HepG2 (cell line): ENCODE measurements around the gene GRK6. TPM values are rescaled to one million over a fixed set of nuclear protein-coding genes. Genes with fewer than 3 reads are reported as not detected.
A peak's percentile ranks its signal among the peaks of the same experiment; 100 is the strongest.

Experiments used
- AGO1 ChIP-seq: fragments of 200-400 bp; formaldehyde crosslinking; IDR thresholded peaks from 2 replicates; pipeline ENCODE4 v1.6.1; 2017; ENCODE audit warnings: mild to moderate bottlenecking, low read depth, low read length, moderate library complexity; ENCODE audit not compliant: poor library complexity, severe bottlenecking
- CENPX ChIP-seq: sonication (generic); formaldehyde crosslinking; IDR thresholded peaks from 2 replicates; pipeline ENCODE4 v1.9.0; 2021; ENCODE audit warnings: mild to moderate bottlenecking, missing genetic modification reagents, moderate library complexity
- GATAD1 ChIP-seq: IDR thresholded peaks from 2 replicates; pipeline ENCODE4 v1.6.1; 2016; ENCODE audit warnings: missing genetic modification reagents, missing compliant biosample characterization
- HOXA3 ChIP-seq: sonication (generic); formaldehyde crosslinking; IDR thresholded peaks from 2 replicates; pipeline ENCODE4 v1.5.0; 2020; ENCODE audit warnings: missing genetic modification reagents
- TBL1XR1 ChIP-seq: fragments of 150-350 bp; IDR thresholded peaks from 2 replicates; pipeline ENCODE4 v1.6.1; 2014; ENCODE audit warnings: borderline replicate concordance, low read length; ENCODE audit not compliant: partially characterized antibody
- ZNF10 ChIP-seq: sonication (generic); formaldehyde crosslinking; IDR thresholded peaks from 2 replicates; pipeline ENCODE4 v1.4.0; 2020; ENCODE audit warnings: mild to moderate bottlenecking, low read depth, missing genetic modification reagents, borderline replicate concordance
- ZNF550 ChIP-seq: sonication (generic); formaldehyde crosslinking; IDR thresholded peaks from 2 replicates; pipeline ENCODE4 v1.4.0; 2020; ENCODE audit warnings: mild to moderate bottlenecking, missing genetic modification reagents, borderline replicate concordance
- polyA plus RNA-seq, 8 experiments: library from polyadenylated mRNA; depleted of rRNA in 3 of 8; stranded (reverse) in 7 of 8; unstranded in 1 of 8; fragments of >200 nt; fragmentation: Illumina TruSeq in 4 of 8; extraction: Trizol in 4 of 8; gene quantifications; 2 replicates each; pipeline versions ENCODE4 v1.2.1 to v1.2.3, GENCODE V29; 2011 to 2016; ENCODE audit warnings: low read depth in 4 of 8, missing spikeins in 1 of 8, mixed read lengths in 1 of 8; ENCODE audit not compliant: insufficient read depth in 1 of 8
- total RNA-seq, 5 experiments: library from RNA; depleted of rRNA; stranded (reverse); fragments of >200 nt; fragmentation: Illumina TruSeq; extraction: Trizol; gene quantifications; 2 replicates each; pipeline ENCODE4 v1.2.3, GENCODE V29; 2016; ENCODE audit warnings: low read depth in 1 of 5
- TF ChIP-seq, protein P1 (sequence below), 2 experiments: sonication (generic) in 1 of 2; formaldehyde crosslinking in 1 of 2; IDR thresholded peaks; 2 replicates each; pipeline versions ENCODE4 v1.6.1 to v1.9.0; 2014 to 2022; ENCODE audit warnings: antibody characterized with exemption in 1 of 2, borderline replicate concordance in 1 of 2, inconsistent platforms in 1 of 2, low read depth in 1 of 2, missing genetic modification reagents in 1 of 2
- TF ChIP-seq, protein P2 (sequence below): sonication (generic); formaldehyde crosslinking; IDR thresholded peaks from 2 replicates; pipeline ENCODE4 v1.4.0; 2020; ENCODE audit warnings: missing genetic modification reagents
- TF ChIP-seq, protein P3 (sequence below): fragments of 450-650 bp; IDR thresholded peaks from 2 replicates; pipeline ENCODE4 v1.6.1; 2017; ENCODE audit warnings: mild to moderate bottlenecking
- TF ChIP-seq, protein P4 (sequence below): sonication (generic); formaldehyde crosslinking; IDR thresholded peaks from 2 replicates; pipeline ENCODE4 v1.4.0; 2020; ENCODE audit warnings: mild to moderate bottlenecking, missing genetic modification reagents

Gene GRK6
- total and polyA plus RNA-seq, 2 of the 13 experiments (the other 11 are each of a cell fraction or from before 2014, with no cell fraction given), result 13.2 to 19.9 TPM

DNA sequence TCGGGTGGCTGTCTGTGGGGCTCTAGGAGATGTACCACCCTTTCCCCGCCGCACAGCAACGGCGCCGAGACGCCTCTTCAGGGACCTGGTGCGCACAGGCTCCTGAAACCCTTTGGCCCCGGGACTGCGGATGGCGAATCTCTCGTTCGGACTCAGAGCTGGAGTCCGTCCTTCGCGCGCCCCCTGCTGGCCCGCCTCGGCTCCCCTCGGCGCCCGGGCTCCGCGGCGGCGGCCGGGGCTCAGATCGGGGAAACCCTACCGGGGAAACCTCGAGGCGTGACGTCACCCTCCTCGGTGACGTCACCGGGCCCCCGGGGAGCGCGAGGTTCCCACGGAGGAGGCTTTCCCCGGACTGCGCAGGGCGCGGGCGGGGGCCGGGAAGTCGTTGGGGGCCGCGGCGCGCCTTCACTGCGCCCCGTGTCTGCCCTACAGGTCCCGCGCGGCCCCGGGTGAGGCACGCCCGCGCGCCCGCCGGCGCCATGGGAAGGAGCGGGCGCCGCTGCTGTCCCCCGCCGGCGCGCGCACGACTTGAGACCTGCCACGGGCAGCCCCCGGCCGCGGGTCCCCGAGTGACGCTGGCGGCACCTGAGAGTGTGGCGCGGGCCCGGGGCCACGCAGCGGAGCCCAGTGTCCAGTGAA lies 28.0 kb downstream of the GRK6 start (continued):
- TF ChIP-seq, protein P1, sequence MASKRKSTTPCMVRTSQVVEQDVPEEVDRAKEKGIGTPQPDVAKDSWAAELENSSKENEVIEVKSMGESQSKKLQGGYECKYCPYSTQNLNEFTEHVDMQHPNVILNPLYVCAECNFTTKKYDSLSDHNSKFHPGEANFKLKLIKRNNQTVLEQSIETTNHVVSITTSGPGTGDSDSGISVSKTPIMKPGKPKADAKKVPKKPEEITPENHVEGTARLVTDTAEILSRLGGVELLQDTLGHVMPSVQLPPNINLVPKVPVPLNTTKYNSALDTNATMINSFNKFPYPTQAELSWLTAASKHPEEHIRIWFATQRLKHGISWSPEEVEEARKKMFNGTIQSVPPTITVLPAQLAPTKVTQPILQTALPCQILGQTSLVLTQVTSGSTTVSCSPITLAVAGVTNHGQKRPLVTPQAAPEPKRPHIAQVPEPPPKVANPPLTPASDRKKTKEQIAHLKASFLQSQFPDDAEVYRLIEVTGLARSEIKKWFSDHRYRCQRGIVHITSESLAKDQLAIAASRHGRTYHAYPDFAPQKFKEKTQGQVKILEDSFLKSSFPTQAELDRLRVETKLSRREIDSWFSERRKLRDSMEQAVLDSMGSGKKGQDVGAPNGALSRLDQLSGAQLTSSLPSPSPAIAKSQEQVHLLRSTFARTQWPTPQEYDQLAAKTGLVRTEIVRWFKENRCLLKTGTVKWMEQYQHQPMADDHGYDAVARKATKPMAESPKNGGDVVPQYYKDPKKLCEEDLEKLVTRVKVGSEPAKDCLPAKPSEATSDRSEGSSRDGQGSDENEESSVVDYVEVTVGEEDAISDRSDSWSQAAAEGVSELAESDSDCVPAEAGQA (IDR thresholded peaks at IDR 0.05; ENCODE audit: low read depth), result peak; percentile 79
- TF ChIP-seq, protein P1 (CRISPR knock-in tag; IDR thresholded peaks at IDR 0.05; ENCODE audit: borderline replicate concordance), result no peak
- no peak for TF ChIP-seq ZNF10 (CRISPR knock-in tag)
- TF ChIP-seq CENPX, result no peak
- 0 out of 2 replicates have a peak, but pooled peaks have one; percentile 17 for TF ChIP-seq GATAD1 (CRISPR knock-in tag)
- TF ChIP-seq AGO1, result peak; percentile 84
- TF ChIP-seq, protein P2, sequence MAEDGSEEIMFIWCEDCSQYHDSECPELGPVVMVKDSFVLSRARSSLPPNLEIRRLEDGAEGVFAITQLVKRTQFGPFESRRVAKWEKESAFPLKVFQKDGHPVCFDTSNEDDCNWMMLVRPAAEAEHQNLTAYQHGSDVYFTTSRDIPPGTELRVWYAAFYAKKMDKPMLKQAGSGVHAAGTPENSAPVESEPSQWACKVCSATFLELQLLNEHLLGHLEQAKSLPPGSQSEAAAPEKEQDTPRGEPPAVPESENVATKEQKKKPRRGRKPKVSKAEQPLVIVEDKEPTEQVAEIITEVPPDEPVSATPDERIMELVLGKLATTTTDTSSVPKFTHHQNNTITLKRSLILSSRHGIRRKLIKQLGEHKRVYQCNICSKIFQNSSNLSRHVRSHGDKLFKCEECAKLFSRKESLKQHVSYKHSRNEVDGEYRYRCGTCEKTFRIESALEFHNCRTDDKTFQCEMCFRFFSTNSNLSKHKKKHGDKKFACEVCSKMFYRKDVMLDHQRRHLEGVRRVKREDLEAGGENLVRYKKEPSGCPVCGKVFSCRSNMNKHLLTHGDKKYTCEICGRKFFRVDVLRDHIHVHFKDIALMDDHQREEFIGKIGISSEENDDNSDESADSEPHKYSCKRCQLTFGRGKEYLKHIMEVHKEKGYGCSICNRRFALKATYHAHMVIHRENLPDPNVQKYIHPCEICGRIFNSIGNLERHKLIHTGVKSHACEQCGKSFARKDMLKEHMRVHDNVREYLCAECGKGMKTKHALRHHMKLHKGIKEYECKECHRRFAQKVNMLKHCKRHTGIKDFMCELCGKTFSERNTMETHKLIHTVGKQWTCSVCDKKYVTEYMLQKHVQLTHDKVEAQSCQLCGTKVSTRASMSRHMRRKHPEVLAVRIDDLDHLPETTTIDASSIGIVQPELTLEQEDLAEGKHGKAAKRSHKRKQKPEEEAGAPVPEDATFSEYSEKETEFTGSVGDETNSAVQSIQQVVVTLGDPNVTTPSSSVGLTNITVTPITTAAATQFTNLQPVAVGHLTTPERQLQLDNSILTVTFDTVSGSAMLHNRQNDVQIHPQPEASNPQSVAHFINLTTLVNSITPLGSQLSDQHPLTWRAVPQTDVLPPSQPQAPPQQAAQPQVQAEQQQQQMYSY (CRISPR knock-in tag), result peak; percentile 35; the same call in 1 of the 2 replicates
- no peak for TF ChIP-seq ZNF550
- TF ChIP-seq, protein P3, sequence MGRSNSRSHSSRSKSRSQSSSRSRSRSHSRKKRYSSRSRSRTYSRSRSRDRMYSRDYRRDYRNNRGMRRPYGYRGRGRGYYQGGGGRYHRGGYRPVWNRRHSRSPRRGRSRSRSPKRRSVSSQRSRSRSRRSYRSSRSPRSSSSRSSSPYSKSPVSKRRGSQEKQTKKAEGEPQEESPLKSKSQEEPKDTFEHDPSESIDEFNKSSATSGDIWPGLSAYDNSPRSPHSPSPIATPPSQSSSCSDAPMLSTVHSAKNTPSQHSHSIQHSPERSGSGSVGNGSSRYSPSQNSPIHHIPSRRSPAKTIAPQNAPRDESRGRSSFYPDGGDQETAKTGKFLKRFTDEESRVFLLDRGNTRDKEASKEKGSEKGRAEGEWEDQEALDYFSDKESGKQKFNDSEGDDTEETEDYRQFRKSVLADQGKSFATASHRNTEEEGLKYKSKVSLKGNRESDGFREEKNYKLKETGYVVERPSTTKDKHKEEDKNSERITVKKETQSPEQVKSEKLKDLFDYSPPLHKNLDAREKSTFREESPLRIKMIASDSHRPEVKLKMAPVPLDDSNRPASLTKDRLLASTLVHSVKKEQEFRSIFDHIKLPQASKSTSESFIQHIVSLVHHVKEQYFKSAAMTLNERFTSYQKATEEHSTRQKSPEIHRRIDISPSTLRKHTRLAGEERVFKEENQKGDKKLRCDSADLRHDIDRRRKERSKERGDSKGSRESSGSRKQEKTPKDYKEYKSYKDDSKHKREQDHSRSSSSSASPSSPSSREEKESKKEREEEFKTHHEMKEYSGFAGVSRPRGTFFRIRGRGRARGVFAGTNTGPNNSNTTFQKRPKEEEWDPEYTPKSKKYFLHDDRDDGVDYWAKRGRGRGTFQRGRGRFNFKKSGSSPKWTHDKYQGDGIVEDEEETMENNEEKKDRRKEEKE, result no peak
- peak; percentile 49 for TF ChIP-seq TBL1XR1
- TF ChIP-seq, protein P4, sequence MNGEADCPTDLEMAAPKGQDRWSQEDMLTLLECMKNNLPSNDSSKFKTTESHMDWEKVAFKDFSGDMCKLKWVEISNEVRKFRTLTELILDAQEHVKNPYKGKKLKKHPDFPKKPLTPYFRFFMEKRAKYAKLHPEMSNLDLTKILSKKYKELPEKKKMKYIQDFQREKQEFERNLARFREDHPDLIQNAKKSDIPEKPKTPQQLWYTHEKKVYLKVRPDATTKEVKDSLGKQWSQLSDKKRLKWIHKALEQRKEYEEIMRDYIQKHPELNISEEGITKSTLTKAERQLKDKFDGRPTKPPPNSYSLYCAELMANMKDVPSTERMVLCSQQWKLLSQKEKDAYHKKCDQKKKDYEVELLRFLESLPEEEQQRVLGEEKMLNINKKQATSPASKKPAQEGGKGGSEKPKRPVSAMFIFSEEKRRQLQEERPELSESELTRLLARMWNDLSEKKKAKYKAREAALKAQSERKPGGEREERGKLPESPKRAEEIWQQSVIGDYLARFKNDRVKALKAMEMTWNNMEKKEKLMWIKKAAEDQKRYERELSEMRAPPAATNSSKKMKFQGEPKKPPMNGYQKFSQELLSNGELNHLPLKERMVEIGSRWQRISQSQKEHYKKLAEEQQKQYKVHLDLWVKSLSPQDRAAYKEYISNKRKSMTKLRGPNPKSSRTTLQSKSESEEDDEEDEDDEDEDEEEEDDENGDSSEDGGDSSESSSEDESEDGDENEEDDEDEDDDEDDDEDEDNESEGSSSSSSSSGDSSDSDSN, result peak; percentile 45; the same call in 1 of the 2 replicates
- peak; percentile 95 for TF ChIP-seq HOXA3
